ENCODE data around the gene TCF7L1. TPM values are rescaled to one million over a fixed set of nuclear protein-coding genes. Genes with fewer than 3 reads are reported as not detected.

TCF7L1 gene
- total and polyA plus RNA-seq, 2 experiments from 2014 or later: 0.65 to 1.8 TPM

DNA sequence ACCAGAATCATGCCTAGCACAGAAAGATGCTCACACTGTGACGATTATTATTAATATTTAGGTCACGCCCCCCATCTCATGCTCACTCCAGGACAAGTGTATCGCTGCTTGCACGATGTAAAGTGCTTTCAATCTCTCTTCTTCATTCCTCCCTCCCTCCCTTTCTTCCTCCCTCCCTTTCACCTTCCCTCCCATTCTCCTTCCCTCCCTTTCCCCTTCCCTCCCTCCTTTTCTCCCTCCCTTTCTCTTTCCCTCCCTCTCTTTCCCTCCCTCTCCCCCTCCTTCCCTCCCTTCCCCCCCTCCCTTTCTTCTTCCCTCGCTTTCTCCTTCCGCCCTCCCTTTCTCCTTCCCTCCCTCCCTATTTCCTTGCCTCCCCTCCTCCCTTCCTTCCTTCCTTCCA is 175.0 kb downstream of the TCF7L1 start:
- H3K36me3 ChIP-seq (ENCODE audit: low read depth): no peaks in the 10 kb centered on the region
- no peak overlapping the region for H2AFZ ChIP-seq
- no peak overlapping the region for H3K9ac ChIP-seq
- in situ Hi-C loops (cut with MboI): no loop called here
- H3K4me3 ChIP-seq: no peak overlapping the region
- no peaks in the 10 kb centered on the region for H3K27me3 ChIP-seq (replicated peaks; ENCODE audit: insufficient read depth)
- TF ChIP-seq EZH2phosphoT487 (IDR thresholded peaks at IDR 0.05; ENCODE audit: insufficient read depth, low read depth): no peak
- no peak for TF ChIP-seq EZH2 (IDR thresholded peaks at IDR 0.05; ENCODE audit: insufficient read depth, poor library complexity, severe bottlenecking)
- 80 to 89% methylated on average over 5 to 6 of the region's 6 CpGs for WGBS, 2 experiments (ENCODE audit: low coverage in 1 of 2, low lambda C conversion rate in 2 of 2, missing lambda C conversion rate in 2 of 2)
- H3K79me2 ChIP-seq (ENCODE audit: insufficient read depth): no peaks in the 10 kb centered on the region
- H3K27ac ChIP-seq: no peak overlapping the region
- no peak overlapping the region for H3K4me2 ChIP-seq (ENCODE audit: unreplicated experiment)
- H3K4me1 ChIP-seq (ENCODE audit: insufficient read depth): peaks cover 22% of the 10 kb centered on the region
- H3F3A ChIP-seq (ENCODE audit: insufficient read depth): peaks cover 11% of the 10 kb centered on the region
- no peak for DNase-seq
- H4K20me1 ChIP-seq (ENCODE audit: insufficient read depth): no peaks in the 10 kb centered on the region
- no peaks in the 10 kb centered on the region for H3K9me3 ChIP-seq (ENCODE audit: low read depth)
- H3K9me2 ChIP-seq (ENCODE audit: insufficient read depth): no peaks in the 10 kb centered on the region

- Histone ChIP-seq H3K9ac (peak overlapping the region; percentile 26; the same call in 1 of the 2 replicates), H3K9me3 (ENCODE audit: low read depth) (no peaks in the 10 kb centered on the region), H3K36me3 (ENCODE audit: low read depth) (no peaks in the 10 kb centered on the region), H3K4me3 (no peak overlapping the region), H3K9me2 (ENCODE audit: insufficient read depth) (no peaks in the 10 kb centered on the region), H3K79me2 (ENCODE audit: insufficient read depth) (no peaks in the 10 kb centered on the region), H4K20me1 (ENCODE audit: insufficient read depth) (no peaks in the 10 kb centered on the region), H3K4me2 (ENCODE audit: unreplicated experiment) (no peak overlapping the region), H3F3A (ENCODE audit: insufficient read depth) (peaks cover 11% of the 10 kb centered on the region), H3K4me1 (ENCODE audit: insufficient read depth) (peaks cover 26% of the 10 kb centered on the region), H2AFZ (no peak overlapping the region), H3K27me3 (replicated peaks; ENCODE audit: insufficient read depth) (no peaks in the 10 kb centered on the region), H3K27ac (no peak overlapping the region)
- TF ChIP-seq EZH2phosphoT487 (IDR thresholded peaks at IDR 0.05; ENCODE audit: insufficient read depth, low read depth): no peak
- DNase-seq: peak; percentile 69
- WGBS, 2 experiments (ENCODE audit: low coverage in 1 of 2, low lambda C conversion rate in 2 of 2, missing lambda C conversion rate in 2 of 2): 19 to 25% methylated on average over 10 to 15 of the region's 15 CpGs
- in situ Hi-C loops (cut with MboI): no loop called here
Observed at GRCh38 chr2:85308896-85309555, 175.8 kb downstream of the TCF7L1 start.

DNA sequence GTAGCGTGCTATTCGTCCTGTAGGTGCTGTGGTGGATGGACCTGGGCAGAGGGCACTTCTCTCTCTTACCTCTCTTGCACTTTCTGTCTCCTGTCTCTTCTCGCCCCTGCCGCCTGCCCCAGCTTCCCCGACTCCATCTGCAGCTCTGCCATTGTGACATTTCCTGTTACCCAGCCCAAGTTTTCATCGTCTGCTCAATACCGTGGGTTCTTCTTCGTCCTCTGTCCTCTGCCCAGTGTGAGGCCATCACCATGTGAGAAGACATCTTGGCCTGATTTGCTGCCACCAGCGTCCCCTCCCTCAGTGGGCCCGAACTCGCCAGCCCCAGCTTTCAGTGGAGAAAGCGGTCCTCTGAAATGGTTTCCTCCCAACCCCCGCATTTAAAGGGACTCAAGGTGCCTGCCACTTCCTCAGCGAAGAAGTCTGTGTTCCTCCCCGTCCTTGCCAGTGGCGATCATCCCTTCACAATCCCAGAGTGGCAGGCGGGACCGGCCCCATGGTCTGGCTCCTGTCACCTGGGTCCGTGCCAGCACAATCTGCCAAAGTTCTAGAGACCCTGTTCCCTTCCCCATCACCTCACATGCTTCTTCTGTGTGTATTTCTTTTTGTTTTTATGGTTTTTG is 176.6 kb downstream of the TCF7L1 start:
- H3K9me2 ChIP-seq (ENCODE audit: insufficient read depth): no peaks in the 10 kb centered on the region
- H2AFZ ChIP-seq: no peak overlapping the region
- H3K79me2 ChIP-seq (ENCODE audit: insufficient read depth): 0 out of 2 replicates have a peak, but pooled peaks cover 4% of the 10 kb centered on the region
- no peak overlapping the region for H3K4me3 ChIP-seq
- no peak overlapping the region for H3K9ac ChIP-seq
- H3K27me3 ChIP-seq (replicated peaks; ENCODE audit: insufficient read depth): no peaks in the 10 kb centered on the region
- DNase-seq: no peak
- H3F3A ChIP-seq (ENCODE audit: insufficient read depth): peaks cover 11% of the 10 kb centered on the region
- WGBS, 2 experiments (ENCODE audit: low coverage in 1 of 2, low lambda C conversion rate in 2 of 2, missing lambda C conversion rate in 2 of 2): 71 to 78% methylated on average over 18 to 19 of the region's 19 CpGs
- no peaks in the 10 kb centered on the region for H3K36me3 ChIP-seq (ENCODE audit: low read depth)
- H3K9me3 ChIP-seq (ENCODE audit: low read depth): no peaks in the 10 kb centered on the region
- no peak overlapping the region for H3K27ac ChIP-seq
- TF ChIP-seq EZH2 (IDR thresholded peaks at IDR 0.05; ENCODE audit: insufficient read depth, poor library complexity, severe bottlenecking) (no peak), EZH2phosphoT487 (IDR thresholded peaks at IDR 0.05; ENCODE audit: insufficient read depth, low read depth) (no peak)
- H3K4me2 ChIP-seq (ENCODE audit: unreplicated experiment): no peak overlapping the region
- no peaks in the 10 kb centered on the region for H4K20me1 ChIP-seq (ENCODE audit: insufficient read depth)
- peaks cover 26% of the 10 kb centered on the region for H3K4me1 ChIP-seq (ENCODE audit: insufficient read depth)
- in situ Hi-C loops (cut with MboI): no loop called here

DNA sequence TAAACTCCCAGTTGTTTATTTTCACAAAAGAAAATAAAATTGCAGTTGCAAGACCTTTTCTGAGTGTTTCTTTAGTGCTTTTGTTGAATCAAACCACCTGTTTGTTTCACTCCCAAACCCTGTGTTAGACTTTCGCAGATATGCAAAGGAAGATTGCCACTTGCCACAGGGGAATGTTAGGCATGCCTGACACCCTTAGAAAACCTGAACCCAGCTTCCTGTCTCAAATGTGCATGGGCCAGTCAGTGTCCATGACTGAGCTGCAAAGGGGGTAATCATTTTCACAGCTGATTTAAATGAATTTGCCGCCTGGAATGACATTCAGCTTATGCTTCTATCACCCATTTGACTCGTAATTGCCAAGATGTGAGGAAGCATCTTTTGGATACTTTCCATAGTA is 177.1 kb downstream of the TCF7L1 start:
- TF ChIP-seq EZH2phosphoT487 (IDR thresholded peaks at IDR 0.05; ENCODE audit: insufficient read depth, low read depth) (no peak), EZH2 (IDR thresholded peaks at IDR 0.05; ENCODE audit: insufficient read depth, poor library complexity, severe bottlenecking) (no peak)
- Histone ChIP-seq H2AFZ (no peak overlapping the region), H3K4me2 (ENCODE audit: unreplicated experiment) (no peak overlapping the region), H3K9me2 (ENCODE audit: insufficient read depth) (no peaks in the 10 kb centered on the region), H3F3A (ENCODE audit: insufficient read depth) (peaks cover 11% of the 10 kb centered on the region), H3K36me3 (ENCODE audit: low read depth) (no peaks in the 10 kb centered on the region), H3K27me3 (replicated peaks; ENCODE audit: insufficient read depth) (no peaks in the 10 kb centered on the region), H3K9ac (no peak overlapping the region), H3K79me2 (ENCODE audit: insufficient read depth) (0 out of 2 replicates have a peak, but pooled peaks cover 6% of the 10 kb centered on the region), H3K27ac (no peak overlapping the region), H3K4me1 (ENCODE audit: insufficient read depth) (peaks cover 26% of the 10 kb centered on the region), H4K20me1 (ENCODE audit: insufficient read depth) (no peaks in the 10 kb centered on the region), H3K4me3 (no peak overlapping the region), H3K9me3 (ENCODE audit: low read depth) (no peaks in the 10 kb centered on the region)
- in situ Hi-C loops (cut with MboI): no loop called here
- WGBS, 2 experiments (ENCODE audit: low coverage in 1 of 2, low lambda C conversion rate in 2 of 2, missing lambda C conversion rate in 2 of 2): 82 to 93% methylated on average over 3 of the region's 3 CpGs
- DNase-seq: no peak

Data from GM23248 (cell line).